HCT116 (cell line): Measurements from ENCODE around the gene TMEM45A. TPM values are rescaled to one million over a fixed set of nuclear protein-coding genes. Genes with fewer than 3 reads are reported as not detected.

Experiments
- ATAC-seq: fragments of 200-7000 bp; cut with Tn5 transposase; 2 replicates; pipeline ENCODE4 v1.9.1; 2020; ENCODE audit warnings: mild to moderate bottlenecking, moderate library complexity
- BruUV-seq: library from RNA; stranded (reverse); fragments of 400-500 nt; replicated peaks from 2 replicates; lab custom pipeline; 2021; lab: Mats Ljungman, UMichigan
- CTCF ChIA-PET: fragments of 300-600 bp; sonication (Branson Sonifier 250); formaldehyde crosslinking; loops from one replicate; lab custom pipeline; 2021; ENCODE audit warnings: antibody characterized with exemption; lab: Charles Lee
- POLR2A ChIA-PET: fragments of 300-600, 350-600 bp; sonication (Branson Sonifier 250); formaldehyde crosslinking; loops from one replicate; lab custom pipeline; 2021; ENCODE audit warnings: antibody characterized with exemption; lab: Charles Lee
- RAD21 ChIA-PET, 2 experiments: fragments of 300-600 bp; sonication (Branson Sonifier 250); formaldehyde crosslinking; loops; one replicate each; lab custom pipeline; 2023; ENCODE audit warnings: low total read pairs in 2 of 2; ENCODE audit not compliant: uncharacterized antibody in 2 of 2, unreplicated experiment in 2 of 2, low non-redundant PET in 1 of 2; lab: Charles Lee
- DNase-seq: peaks from one replicate; pipeline ENCODE4 v3.0.0-alpha.2; 2010; ENCODE audit warnings: low read depth, low spot score
- H2AFZ ChIP-seq: fragments of 200-600 bp; shearing (Covaris generic), sonication (generic); 2 replicates; pipeline ENCODE4 v1.6.1; 2017; ENCODE audit warnings: low read depth, mixed run types, mixed read lengths, antibody characterized with exemption, low read length; ENCODE audit not compliant: poor library complexity, severe bottlenecking
- H3K27ac ChIP-seq: 2 replicates; pipeline ENCODE4 v1.5.1; 2012; ENCODE audit warnings: low read depth, low read length
- H3K27me3 ChIP-seq: fragments of 200-600 bp; sonication (generic); 2 replicates; pipeline ENCODE4 v1.6.1; 2016; ENCODE audit warnings: mixed run types, low read length, mixed read lengths; ENCODE audit not compliant: insufficient read depth
- H3K36me3 ChIP-seq, 2 experiments: fragments of 200-500 bp in 1 of 2; fragments of 200-600 bp in 1 of 2; sonication (Bioruptor generic) in 1 of 2; sonication (generic) in 1 of 2; 2 replicates each; pipeline versions ENCODE4 v1.5.1 to v1.6.1; 2014 to 2016; ENCODE audit warnings: low read length in 2 of 2, inconsistent platforms in 1 of 2, mixed read lengths in 1 of 2, mixed run types in 1 of 2; ENCODE audit not compliant: insufficient read depth in 2 of 2, control insufficient read depth in 1 of 2
- H3K4me1 ChIP-seq, 2 experiments: fragments of 200-600 bp in 1 of 2; sonication (generic) in 1 of 2; 2 replicates each; pipeline versions ENCODE4 v1.5.1 to v1.6.1; 2012 to 2017; ENCODE audit warnings: low read length in 2 of 2, inconsistent platforms in 1 of 2, mild to moderate bottlenecking in 1 of 2, mixed read lengths in 1 of 2, mixed run types in 1 of 2, moderate library complexity in 1 of 2; ENCODE audit not compliant: insufficient read depth in 2 of 2, control insufficient read depth in 1 of 2
- H3K4me2 ChIP-seq: fragments of 200-600 bp; sonication (generic); 2 replicates; pipeline ENCODE4 v1.6.1; 2017; ENCODE audit warnings: mixed run types, low read length, mixed read lengths
- H3K4me3 ChIP-seq, 2 experiments: fragments of 200-600 bp in 1 of 2; sonication (generic) in 1 of 2; replicated peaks in 1 of 2; 2 replicates each; pipeline ENCODE4 v1.5.1; 2011 to 2016; ENCODE audit warnings: low read length in 2 of 2, control low read depth in 1 of 2, low read depth in 1 of 2, mild to moderate bottlenecking in 1 of 2, mixed read lengths in 1 of 2, mixed run types in 1 of 2
- H3K79me2 ChIP-seq: fragments of 200-600 bp; sonication (generic); 2 replicates; pipeline ENCODE4 v1.6.1; 2017; ENCODE audit warnings: mild to moderate bottlenecking, mixed run types, low read length, moderate library complexity, mixed read lengths; ENCODE audit not compliant: insufficient read depth
- H3K9ac ChIP-seq: fragments of 200-600 bp; sonication (generic); 2 replicates; pipeline ENCODE4 v1.6.1; 2016; ENCODE audit warnings: low read length, mixed read lengths
- H3K9me2 ChIP-seq: fragments of 200-600 bp; sonication (generic), shearing (Covaris generic); 2 replicates; pipeline ENCODE4 v1.6.1; 2017; ENCODE audit warnings: mixed run types, mild to moderate bottlenecking, moderate library complexity; ENCODE audit not compliant: insufficient read depth
- H3K9me3 ChIP-seq, 2 experiments: fragments of 200-500 bp in 1 of 2; fragments of 200-600 bp in 1 of 2; sonication (Bioruptor generic) in 1 of 2; sonication (generic) in 1 of 2; 2 replicates each; pipeline ENCODE4 v1.6.1; 2014 to 2017; ENCODE audit warnings: low read length in 2 of 2, mixed read lengths in 2 of 2, inconsistent platforms in 1 of 2, low read depth in 1 of 2, mild to moderate bottlenecking in 1 of 2, mixed run types in 1 of 2, moderate library complexity in 1 of 2; ENCODE audit not compliant: control insufficient read depth in 1 of 2, insufficient read depth in 1 of 2
- H4K20me1 ChIP-seq: fragments of 200-600 bp; sonication (generic), shearing (Covaris generic); 2 replicates; pipeline ENCODE4 v1.6.1; 2017; ENCODE audit warnings: mixed run types, mild to moderate bottlenecking, moderate library complexity; ENCODE audit not compliant: insufficient read depth
- CBX3 ChIP-seq: IDR thresholded peaks from 2 replicates; pipeline ENCODE4 v1.6.1; 2012; ENCODE audit warnings: low read depth
- EGR1 ChIP-seq: IDR thresholded peaks from 2 replicates; pipeline ENCODE4 v1.6.1; 2012; ENCODE audit warnings: low read depth
- ELF1 ChIP-seq: IDR thresholded peaks from 2 replicates; pipeline ENCODE4 v1.6.1; 2012; ENCODE audit warnings: low read depth, borderline replicate concordance
- EZH2 ChIP-seq: fragments of 200-600 bp; sonication (generic); IDR thresholded peaks from 2 replicates; pipeline ENCODE4 v1.6.1; 2017; ENCODE audit warnings: antibody characterized with exemption, mixed run types
- FOSL1 ChIP-seq: IDR thresholded peaks from 2 replicates; pipeline ENCODE4 v1.6.1; 2012; ENCODE audit warnings: low read depth
- JUND ChIP-seq: IDR thresholded peaks from 2 replicates; pipeline ENCODE4 v1.6.1; 2012
- POLR2A ChIP-seq: IDR thresholded peaks from 2 replicates; pipeline ENCODE4 v1.7.0; 2011; ENCODE audit warnings: borderline replicate concordance; ENCODE audit not compliant: insufficient read depth, insufficient read length; ENCODE audit errors: extremely low read depth
- POLR2AphosphoS5 ChIP-seq: IDR thresholded peaks from 2 replicates; pipeline ENCODE4 v1.6.1; 2011; ENCODE audit warnings: mild to moderate bottlenecking, low read depth, low read length, moderate library complexity
- RAD21 ChIP-seq: IDR thresholded peaks from 2 replicates; pipeline ENCODE4 v1.6.1; 2012; ENCODE audit warnings: low read depth, mild to moderate bottlenecking
- SIN3A ChIP-seq: IDR thresholded peaks from 2 replicates; pipeline ENCODE4 v1.6.1; 2012; ENCODE audit warnings: low read depth
- SP1 ChIP-seq: IDR thresholded peaks from 2 replicates; pipeline ENCODE4 v1.6.1; 2012; ENCODE audit warnings: low read depth
- ZNF274 ChIP-seq: fragments of 200-500 bp; sonication (Bioruptor generic); IDR thresholded peaks from 2 replicates; pipeline ENCODE4 v1.6.1; 2014; ENCODE audit warnings: mild to moderate bottlenecking, low read depth, low read length, inconsistent platforms
- intact Hi-C: fragments of 100-400 bp; cut with micrococcal nuclease; formaldehyde crosslinking; loops from 2 replicates; pipeline ENCODE4 v1.10.0; 2022
- total RNA-seq: library from RNA; stranded (reverse); gene quantifications from one replicate; pipeline ENCODE4 v1.2.1, GENCODE V29; 2021; ENCODE audit not compliant: unreplicated experiment
- TF ChIP-seq, protein P1 (sequence below), 3 experiments: fragments of 200-600 bp in 1 of 3; sonication (generic) in 1 of 3; IDR thresholded peaks in 2 of 3; conservative IDR thresholded peaks in 1 of 3; 2 replicates each; pipeline ENCODE4 v1.5.1; 2012 to 2017; ENCODE audit warnings: low read depth in 2 of 3, low read length in 2 of 3, antibody characterized with exemption in 1 of 3, borderline replicate concordance in 1 of 3, control low read depth in 1 of 3, mild to moderate bottlenecking in 1 of 3, mixed read lengths in 1 of 3, mixed run types in 1 of 3, moderate library complexity in 1 of 3; ENCODE audit not compliant: insufficient read depth in 1 of 3
- TF ChIP-seq, protein P2 (sequence below): IDR thresholded peaks from 2 replicates; pipeline ENCODE4 v1.6.1; 2012
- TF ChIP-seq, protein P3 (sequence below): IDR thresholded peaks from 2 replicates; pipeline ENCODE4 v1.6.1; 2012

The TMEM45A gene
- total RNA-seq, 1 experiment from 2014 or later = 5.0 TPM

DNA sequence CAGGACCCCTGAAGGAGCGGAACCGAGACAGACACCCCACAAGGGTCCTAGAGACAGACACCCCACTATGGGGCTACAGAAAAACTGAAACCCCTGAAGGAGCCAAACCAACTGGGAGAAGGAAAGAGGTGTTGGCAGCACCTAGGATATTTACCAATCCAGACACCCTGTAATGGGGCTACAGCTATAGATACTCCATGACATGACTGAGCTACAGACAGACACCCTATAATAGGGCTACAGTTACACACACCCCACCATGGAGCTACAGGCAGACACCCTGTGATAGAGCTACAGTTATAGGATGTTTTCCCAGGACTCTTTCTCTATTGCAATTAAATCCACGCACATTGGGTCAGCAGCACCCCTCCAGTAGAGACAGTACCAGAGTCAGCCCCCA is 94.4 kb downstream of the TMEM45A start:
- RAD21 ChIA-PET = interaction anchor here in 1 of 2 experiments (0.6 kb wide), 1 partner anchor 94 kb away, joined by 3 read pairs; the partner anchor contains the start of gene TMEM45A
- POLR2A ChIA-PET = no interaction called here
- peaks cover 0 to 5% of the 10 kb centered on the region in 2 experiments; a peak in 1 of 4 replicates for H3K4me1 ChIP-seq
- H3K79me2 ChIP-seq = no peaks in the 10 kb centered on the region
- H3K4me3 ChIP-seq = no peak overlapping the region
- BruUV-seq = no TSS peak
- no peak overlapping the region for H3K9ac ChIP-seq
- TF ChIP-seq SIN3A (no peak), RAD21 (no peak), JUND (no peak), SP1 (no peak)
- TF ChIP-seq, protein P1, sequence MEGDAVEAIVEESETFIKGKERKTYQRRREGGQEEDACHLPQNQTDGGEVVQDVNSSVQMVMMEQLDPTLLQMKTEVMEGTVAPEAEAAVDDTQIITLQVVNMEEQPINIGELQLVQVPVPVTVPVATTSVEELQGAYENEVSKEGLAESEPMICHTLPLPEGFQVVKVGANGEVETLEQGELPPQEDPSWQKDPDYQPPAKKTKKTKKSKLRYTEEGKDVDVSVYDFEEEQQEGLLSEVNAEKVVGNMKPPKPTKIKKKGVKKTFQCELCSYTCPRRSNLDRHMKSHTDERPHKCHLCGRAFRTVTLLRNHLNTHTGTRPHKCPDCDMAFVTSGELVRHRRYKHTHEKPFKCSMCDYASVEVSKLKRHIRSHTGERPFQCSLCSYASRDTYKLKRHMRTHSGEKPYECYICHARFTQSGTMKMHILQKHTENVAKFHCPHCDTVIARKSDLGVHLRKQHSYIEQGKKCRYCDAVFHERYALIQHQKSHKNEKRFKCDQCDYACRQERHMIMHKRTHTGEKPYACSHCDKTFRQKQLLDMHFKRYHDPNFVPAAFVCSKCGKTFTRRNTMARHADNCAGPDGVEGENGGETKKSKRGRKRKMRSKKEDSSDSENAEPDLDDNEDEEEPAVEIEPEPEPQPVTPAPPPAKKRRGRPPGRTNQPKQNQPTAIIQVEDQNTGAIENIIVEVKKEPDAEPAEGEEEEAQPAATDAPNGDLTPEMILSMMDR (IDR thresholded peaks at IDR 0.05 in 2 of 3, conservative IDR thresholded peaks at IDR 0.05 in 1 of 3; ENCODE audit: borderline replicate concordance in 1 of 3, insufficient read depth in 1 of 3, low read depth in 2 of 3, low read length in 2 of 3) = no peak
- TF ChIP-seq, protein P2, sequence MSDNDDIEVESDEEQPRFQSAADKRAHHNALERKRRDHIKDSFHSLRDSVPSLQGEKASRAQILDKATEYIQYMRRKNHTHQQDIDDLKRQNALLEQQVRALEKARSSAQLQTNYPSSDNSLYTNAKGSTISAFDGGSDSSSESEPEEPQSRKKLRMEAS = no peak
- no peaks in the 10 kb centered on the region for H3K9me3 ChIP-seq
- DNase-seq (no peak), ATAC-seq (no peak)
- no peaks in the 10 kb centered on the region for H3K9me2 ChIP-seq
- H4K20me1 ChIP-seq = no peaks in the 10 kb centered on the region
- H2AFZ ChIP-seq = no peak overlapping the region
- CTCF ChIA-PET = no interaction called here
- no peak overlapping the region for H3K27ac ChIP-seq
- no peaks in the 10 kb centered on the region for H3K27me3 ChIP-seq
- H3K4me2 ChIP-seq = no peak overlapping the region
- no peaks in the 10 kb centered on the region for H3K36me3 ChIP-seq
- intact Hi-C loops = no loop called here

DNA sequence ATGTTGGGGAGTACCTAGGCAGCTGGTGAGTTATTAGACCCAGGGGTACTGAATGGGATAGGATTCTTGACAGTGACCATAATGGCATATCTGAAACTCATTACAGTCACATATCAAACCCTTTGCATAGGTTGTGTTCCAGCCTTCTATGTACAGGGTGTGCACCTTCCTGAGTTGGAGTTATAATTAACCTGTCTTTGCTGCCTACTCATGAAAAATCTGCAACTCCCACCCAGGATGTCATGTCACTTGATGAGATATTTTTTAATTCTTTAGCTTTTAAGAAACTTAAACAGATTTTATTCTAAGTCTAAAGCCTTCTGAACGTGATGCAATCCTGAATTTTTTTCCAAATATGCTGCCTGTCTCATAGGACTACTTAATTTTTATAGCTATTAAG is 95.8 kb downstream of the TMEM45A start:
- no peaks in the 10 kb centered on the region for H3K9me2 ChIP-seq
- intact Hi-C loops = no loop called here
- CTCF ChIA-PET = interaction anchor here (2.2 to 5.7 kb wide), 2 partner anchors 15 to 126 kb away, joined by 13 to 107 read pairs; no protein-coding TSS in a partner anchor

More for the DNA sequence above, 95.8 kb downstream of the TMEM45A start:
- Histone ChIP-seq H3K9me3 (no peaks in the 10 kb centered on the region), H2AFZ (no peak overlapping the region), H3K9ac (no peak overlapping the region), H4K20me1 (no peaks in the 10 kb centered on the region), H3K4me1 (peaks cover 0 to 5% of the 10 kb centered on the region in 2 experiments; a peak in 1 of 4 replicates)
- RAD21 ChIA-PET = interaction anchor here in 1 of 2 experiments (0.7 kb wide), 1 partner anchor 327 kb away, joined by 3 read pairs; the partner anchor contains the start of gene TBC1D23
- no peak for ATAC-seq
- BruUV-seq = no TSS peak
- no peak for TF ChIP-seq POLR2A
- TF ChIP-seq, protein P3, sequence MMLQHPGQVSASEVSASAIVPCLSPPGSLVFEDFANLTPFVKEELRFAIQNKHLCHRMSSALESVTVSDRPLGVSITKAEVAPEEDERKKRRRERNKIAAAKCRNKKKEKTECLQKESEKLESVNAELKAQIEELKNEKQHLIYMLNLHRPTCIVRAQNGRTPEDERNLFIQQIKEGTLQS = no peak
- TF ChIP-seq, protein P1 (IDR thresholded peaks at IDR 0.05 in 2 of 3, conservative IDR thresholded peaks at IDR 0.05 in 1 of 3; ENCODE audit: borderline replicate concordance in 1 of 3, insufficient read depth in 1 of 3, low read depth in 2 of 3, low read length in 2 of 3) = no peak
- no peak for TF ChIP-seq ELF1
- no peak for TF ChIP-seq RAD21
- no peak for TF ChIP-seq EGR1
- no peak for TF ChIP-seq SP1
- TF ChIP-seq EZH2 = no peak
- TF ChIP-seq POLR2AphosphoS5 = no peak
- TF ChIP-seq SIN3A = no peak
- TF ChIP-seq FOSL1 = no peak
- no peak for TF ChIP-seq CBX3
- TF ChIP-seq ZNF274 = no peak
- TF ChIP-seq, all 23 proteins: peak for 0
- Histone ChIP-seq H3K36me3 (no peaks in the 10 kb centered on the region), H3K79me2 (no peaks in the 10 kb centered on the region), H3K27me3 (no peaks in the 10 kb centered on the region), H3K4me2 (no peak overlapping the region), H3K4me3 (no peak overlapping the region), H3K27ac (no peak overlapping the region)
- DNase-seq = no peak
- POLR2A ChIA-PET = no interaction called here
